Measurements from ENCODE around the gene TOX3.

TOX3 gene

DNA sequence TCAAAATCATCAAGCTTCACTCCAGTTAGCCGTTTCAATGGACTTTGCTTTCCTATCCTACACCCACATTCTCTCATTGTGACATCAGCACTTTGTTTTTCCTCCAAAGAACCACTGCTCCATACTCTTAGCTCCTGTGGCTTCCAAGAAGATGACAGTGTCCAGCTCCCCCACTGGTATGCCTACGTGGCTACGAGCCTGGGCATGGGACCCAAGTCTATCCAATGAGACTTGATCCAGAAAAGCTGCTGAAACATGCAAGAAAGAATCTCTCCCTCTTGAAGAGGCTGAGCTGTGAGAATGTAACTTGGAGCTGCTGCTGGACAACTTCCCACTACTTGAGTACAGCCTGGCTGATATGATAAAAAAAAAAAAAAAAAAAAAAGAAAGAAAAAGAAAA lies 9.4 kb downstream of the TOX3 start:
- DNase-seq (ENCODE audit: low read depth, low spot score): peak; percentile 83

GRCh38 chr16:52535076-52535475 lies 11.9 kb downstream of the TOX3 start:
- no peak for DNase-seq (ENCODE audit: low read depth, low spot score)

- DNase-seq (ENCODE audit: low read depth, low spot score): no peak
Measured at GRCh38 chr16:52533296-52533695, 13.6 kb downstream of the TOX3 start.

- DNase-seq (ENCODE audit: low read depth, low spot score): no peak
Measured at GRCh38 chr16:52532384-52532783, 14.6 kb downstream of the TOX3 start.

- DNase-seq (ENCODE audit: low read depth, low spot score): no peak
Measured at GRCh38 chr16:52529226-52529625, 17.7 kb downstream of the TOX3 start.

DNA sequence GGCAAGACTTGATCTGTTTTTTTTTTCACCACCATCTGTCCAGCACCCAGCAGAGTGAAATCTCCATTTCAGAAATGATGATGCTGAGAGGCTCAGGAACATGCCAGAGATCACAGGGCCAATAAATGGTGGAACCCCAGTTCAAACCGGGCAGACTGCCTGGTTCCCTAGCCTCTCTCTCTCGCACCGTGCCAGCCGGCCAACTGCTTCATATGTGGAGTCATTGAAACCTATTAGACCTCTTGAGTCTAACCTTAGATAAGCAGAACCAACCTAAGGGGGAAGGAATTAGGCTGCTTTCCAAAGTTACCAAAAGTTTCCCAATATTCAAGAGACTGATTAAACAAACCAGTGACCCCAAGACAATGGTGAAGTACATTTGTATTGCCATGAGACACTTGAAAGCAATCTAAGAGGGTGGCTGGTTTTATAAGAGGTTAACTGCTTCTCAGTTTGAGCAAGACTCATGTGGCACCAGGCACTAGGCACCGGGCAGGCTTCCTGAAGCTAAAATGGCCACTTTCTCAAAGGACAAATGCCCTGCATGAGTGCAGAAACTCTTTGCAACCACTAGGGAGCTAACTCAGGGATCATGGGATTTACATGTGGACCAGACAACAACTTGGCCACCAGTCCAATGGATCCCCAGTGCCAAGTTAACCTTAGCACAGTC lies 18.4 kb downstream of the TOX3 start:
- DNase-seq (ENCODE audit: low read depth, low spot score): no peak

GRCh38 chr16:52526830-52527229 lies 20.1 kb downstream of the TOX3 start:
- DNase-seq (ENCODE audit: low read depth, low spot score): peak; percentile 56

DNA sequence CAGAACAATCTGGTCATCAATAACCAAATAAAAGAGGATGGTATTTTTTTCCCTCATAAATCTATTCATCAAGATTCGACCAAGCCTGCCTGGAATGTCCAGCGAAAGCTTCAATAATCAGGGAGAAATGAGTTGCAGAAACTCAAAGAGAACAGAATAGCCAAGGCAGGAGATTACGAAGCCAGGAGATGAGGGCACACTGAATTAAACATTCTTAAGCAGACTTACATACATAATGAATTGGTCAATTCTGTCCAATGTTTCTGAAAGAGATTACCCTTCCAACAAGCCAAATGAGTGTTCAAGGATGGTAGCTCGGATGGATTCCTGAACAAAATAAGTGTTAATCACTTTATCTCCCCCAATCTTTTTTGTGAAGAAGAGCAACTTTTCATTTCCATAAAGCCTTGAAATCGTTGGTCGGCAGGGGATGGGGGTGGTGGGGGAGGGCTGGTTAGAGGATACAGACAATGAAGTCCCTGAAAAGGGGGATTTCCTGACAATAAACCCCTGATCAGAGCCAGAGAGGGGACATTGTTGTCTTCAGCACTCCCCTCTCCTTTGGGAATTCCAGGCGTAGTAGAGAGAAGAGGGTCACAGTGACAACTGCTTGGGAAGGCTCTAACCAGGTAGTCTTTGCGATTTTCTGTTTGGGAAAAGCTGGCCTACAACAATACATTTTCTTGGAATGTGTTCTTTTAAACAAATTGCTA lies 20.7 kb downstream of the TOX3 start:
- peak; percentile 26 for DNase-seq (ENCODE audit: low read depth, low spot score)

DNA sequence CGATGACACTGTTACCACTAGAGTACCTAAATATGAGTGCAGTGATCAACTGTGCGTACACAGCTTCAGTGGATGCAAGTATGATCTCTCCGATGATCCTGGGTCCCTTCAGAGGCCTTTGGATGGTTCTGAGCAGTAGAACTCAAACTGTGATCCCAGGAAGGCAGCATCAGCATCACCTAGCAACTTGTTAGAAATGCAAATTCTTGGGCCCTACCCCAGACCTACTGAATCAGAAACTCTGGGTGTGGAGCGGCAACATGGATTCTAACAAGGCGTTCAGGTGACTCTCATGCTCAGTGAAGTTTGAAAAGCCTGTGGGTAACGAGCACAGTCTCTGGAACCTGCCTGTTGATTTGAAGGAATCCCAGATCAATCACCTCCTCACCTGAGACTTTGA lies 25.4 kb downstream of the TOX3 start:
- DNase-seq (ENCODE audit: low read depth, low spot score): no peak

GRCh38 chr16:52518884-52519283 lies 28.1 kb downstream of the TOX3 start:
- DNase-seq (ENCODE audit: low read depth, low spot score): no peak

DNA sequence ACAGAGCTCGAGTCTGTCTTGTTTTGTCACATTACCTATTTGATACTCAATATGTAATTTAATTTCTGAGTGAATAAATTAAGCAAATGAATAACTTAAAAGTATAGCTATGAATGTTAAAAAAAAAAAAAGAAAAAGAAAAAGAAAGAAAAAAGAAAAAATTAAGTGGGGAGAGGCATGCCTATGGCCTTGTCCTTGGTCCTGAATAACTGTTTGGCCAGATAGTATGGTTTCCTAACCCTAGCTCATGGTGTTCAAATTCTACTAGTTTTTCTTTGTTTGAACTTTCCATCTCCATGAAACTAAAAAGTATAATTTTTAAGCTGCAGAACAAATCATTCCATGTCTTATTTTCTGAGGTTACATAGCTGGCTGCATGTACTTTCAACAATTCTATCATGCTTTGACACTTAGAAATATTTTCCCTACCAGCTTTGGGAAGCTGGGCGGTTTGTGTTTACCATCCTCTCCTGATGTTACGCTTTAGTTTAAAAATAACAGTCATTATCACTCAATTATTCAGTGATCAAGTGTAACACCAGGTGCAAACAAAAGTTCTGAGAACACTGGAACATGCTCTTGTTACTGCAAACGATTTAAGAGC lies 31.8 kb downstream of the TOX3 start:
- DNase-seq (ENCODE audit: low read depth, low spot score): peak; percentile 46

- peak; percentile 28 for DNase-seq (ENCODE audit: low read depth, low spot score)
Measured at GRCh38 chr16:52512297-52512987, 34.5 kb downstream of the TOX3 start.

- DNase-seq (ENCODE audit: low read depth, low spot score): peak; percentile 2
Measured at GRCh38 chr16:52501746-52502145, 45.2 kb downstream of the TOX3 start.

- DNase-seq (ENCODE audit: low read depth, low spot score): no peak
Measured at GRCh38 chr16:52500963-52501362, 46.0 kb downstream of the TOX3 start.

DNA sequence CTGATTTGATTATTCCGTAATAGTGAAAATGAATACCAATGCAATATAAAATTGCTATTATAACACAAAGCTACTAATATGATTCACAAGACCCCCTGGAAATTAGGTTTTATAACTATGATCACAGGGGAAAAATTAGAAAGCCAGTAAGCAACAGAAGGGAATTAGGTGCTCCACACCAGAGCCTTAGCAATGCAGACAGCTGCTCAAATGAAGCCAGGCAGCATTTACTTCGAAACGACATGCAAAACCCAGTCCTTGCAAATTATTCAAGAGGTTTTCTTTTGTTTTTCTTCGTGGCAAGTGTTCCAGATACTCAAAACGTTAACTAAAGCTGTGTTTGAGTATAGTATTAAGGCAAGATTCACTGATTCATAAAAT lies 47.9 kb downstream of the TOX3 start:
- peak; percentile 34 for DNase-seq (ENCODE audit: low read depth, low spot score)

DNA sequence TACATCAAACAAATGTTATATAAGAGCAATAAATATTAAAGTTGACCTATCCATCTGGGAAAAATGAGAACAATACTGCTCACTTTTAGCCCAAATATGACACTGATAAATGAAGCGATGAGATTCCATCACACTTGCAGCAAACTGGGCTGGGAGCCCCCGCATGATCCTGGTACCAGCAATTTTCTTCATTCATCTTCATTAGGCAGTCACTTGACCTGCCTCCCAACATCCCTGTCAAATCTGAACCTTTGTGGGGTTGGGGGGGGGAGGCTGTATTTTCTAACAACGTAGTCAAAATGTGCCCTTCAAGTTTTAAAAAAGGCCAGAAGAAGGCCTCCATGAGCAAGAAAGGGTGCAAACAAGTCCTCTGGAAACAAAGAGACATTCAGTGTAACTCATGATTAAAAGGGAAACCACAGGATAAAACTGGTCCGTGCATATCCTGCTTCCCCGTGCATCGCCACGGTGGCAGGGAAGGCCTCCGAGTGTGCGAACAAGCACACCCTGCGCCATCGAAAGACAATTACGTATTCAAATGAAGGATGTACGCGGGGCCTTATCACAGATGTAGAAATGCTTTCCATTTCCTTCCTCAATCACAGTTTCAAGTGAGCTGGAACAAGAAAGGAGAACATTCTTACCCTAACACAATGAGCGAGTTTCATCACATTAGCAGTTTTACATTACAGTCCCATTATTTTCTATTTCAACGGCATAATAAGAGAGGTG lies 48.4 kb downstream of the TOX3 start:
- DNase-seq (ENCODE audit: low read depth, low spot score): peak; percentile 61

DNA sequence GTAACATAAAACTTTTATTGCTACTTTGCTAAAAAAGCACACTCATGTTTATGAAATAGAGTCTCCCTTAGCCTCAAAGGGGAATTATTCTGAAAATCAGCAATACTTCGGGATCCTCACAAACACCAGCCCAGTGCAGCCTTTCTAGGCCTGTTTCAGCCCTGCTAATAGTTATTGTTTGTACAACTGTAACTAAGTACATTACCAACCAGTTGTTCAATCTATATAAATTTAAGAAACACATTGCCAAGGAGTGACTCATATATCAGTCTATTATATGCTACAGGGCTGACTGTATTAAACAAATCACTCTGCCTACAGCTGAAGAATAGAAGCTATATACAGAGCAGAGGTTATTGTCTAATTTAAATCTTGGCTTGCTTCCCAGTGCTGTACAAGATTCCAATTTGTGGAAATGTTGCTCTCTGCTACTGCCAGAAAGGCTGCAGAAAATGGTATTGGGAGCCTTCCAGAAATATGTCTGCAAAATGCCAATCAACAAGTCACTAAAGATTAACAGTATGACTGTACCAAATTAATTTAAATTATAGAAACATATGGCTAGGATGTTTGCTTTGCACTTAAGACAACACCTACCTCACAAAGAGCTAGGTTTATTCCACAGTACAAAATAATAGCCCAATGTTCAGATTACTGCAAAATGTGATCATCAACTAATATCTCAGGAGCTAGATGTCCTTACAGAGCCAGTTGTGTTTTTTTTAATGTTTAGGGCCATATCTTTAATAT lies 49.7 kb downstream of the TOX3 start:
- peak; percentile 64 for DNase-seq (ENCODE audit: low read depth, low spot score)

DNA sequence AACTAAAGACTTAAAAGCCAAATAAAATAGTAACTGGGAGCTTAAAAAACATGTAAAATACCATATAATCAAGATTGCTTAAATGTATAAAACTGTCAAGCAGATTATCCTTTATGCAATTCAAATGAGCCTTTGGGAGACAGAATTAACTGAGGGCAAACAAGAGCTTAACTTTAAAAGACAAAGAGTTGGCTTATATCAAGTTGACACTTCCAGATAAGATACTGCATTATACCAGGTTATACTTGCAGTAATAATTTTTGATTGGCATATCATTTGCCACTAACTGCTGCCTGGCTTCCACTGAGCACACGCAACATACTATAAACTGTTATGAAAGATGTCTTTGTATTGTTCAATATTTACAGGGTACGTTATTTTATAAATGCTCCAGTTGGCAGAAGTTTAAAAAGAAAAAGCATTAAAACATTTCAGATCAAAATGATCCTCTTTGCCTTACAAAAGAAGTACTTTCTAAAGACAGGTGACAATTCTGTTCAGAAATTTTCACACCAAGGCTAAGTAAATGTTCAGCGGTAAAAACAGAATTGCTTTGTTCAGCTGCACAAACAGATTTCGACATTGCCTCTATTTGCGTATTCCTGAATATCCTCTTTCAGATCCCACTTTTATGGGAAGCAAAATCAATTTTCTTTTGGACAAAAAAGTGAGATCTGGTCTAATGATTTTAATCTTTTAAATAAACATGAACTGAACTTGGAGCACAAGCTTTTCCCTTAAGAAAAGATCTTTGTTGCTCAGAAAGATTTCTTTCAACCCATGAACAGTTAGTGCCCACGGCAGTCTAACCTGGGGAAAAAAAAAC lies 50.7 kb downstream of the TOX3 start:
- peak; percentile 7 for DNase-seq (ENCODE audit: low read depth, low spot score)

GRCh38 chr16:52494621-52495020 lies 52.3 kb downstream of the TOX3 start:
- DNase-seq (ENCODE audit: low read depth, low spot score): no peak

- DNase-seq (ENCODE audit: low read depth, low spot score): no peak
Measured at GRCh38 chr16:52494145-52494544, 52.8 kb downstream of the TOX3 start.

Measured in astrocyte of the hippocampus (primary cell).